GM12875 (cell line): ENCODE measurements around the gene BHLHA15.

Source experiments
- H3K4me3 ChIP-seq: one replicate; pipeline ENCODE4 v1.5.1; 2011; ENCODE audit warnings: low read depth, low read length, control low read depth
- TF ChIP-seq, protein P1 (sequence below): IDR thresholded peaks from 2 replicates; pipeline ENCODE4 v1.5.1; 2011; ENCODE audit warnings: low read depth, mild to moderate bottlenecking, control low read depth, inconsistent platforms, low read length, moderate library complexity, borderline replicate concordance; ENCODE audit not compliant: insufficient read depth

BHLHA15 gene

GRCh38 chr7:98211221-98211675 lies at the start of gene BHLHA15:
Gene BHLHA15, plus strand, starts transcription at chr7:98211439. Its CDS starts 871 bp downstream, at chr7:98212310.
- TF ChIP-seq, protein P1, sequence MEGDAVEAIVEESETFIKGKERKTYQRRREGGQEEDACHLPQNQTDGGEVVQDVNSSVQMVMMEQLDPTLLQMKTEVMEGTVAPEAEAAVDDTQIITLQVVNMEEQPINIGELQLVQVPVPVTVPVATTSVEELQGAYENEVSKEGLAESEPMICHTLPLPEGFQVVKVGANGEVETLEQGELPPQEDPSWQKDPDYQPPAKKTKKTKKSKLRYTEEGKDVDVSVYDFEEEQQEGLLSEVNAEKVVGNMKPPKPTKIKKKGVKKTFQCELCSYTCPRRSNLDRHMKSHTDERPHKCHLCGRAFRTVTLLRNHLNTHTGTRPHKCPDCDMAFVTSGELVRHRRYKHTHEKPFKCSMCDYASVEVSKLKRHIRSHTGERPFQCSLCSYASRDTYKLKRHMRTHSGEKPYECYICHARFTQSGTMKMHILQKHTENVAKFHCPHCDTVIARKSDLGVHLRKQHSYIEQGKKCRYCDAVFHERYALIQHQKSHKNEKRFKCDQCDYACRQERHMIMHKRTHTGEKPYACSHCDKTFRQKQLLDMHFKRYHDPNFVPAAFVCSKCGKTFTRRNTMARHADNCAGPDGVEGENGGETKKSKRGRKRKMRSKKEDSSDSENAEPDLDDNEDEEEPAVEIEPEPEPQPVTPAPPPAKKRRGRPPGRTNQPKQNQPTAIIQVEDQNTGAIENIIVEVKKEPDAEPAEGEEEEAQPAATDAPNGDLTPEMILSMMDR, result no peak
- no peak within 1 kb of the TSS for H3K4me3 ChIP-seq

DNA sequence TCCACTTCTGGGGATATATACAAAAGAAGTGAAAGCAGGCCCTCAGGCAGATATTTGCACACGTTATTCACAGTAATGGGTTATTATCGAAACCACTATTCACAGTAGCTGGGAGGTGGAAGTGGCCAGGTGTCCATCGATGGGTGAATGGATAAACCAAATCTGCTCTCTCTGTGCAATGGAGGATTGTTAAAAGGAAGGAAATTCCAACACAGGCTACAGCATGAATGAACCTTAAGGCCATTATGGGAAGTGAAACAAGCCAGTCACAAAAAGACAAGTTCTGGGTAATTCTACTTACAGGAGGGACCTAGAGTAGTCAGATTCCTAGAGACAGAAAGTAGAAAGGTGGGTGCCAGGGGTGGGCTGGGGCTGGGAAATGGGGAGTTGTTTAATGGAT lies 48.5 kb upstream of the BHLHA15 start:
- TF ChIP-seq, protein P1, result no peak
- no peak overlapping the region for H3K4me3 ChIP-seq

DNA sequence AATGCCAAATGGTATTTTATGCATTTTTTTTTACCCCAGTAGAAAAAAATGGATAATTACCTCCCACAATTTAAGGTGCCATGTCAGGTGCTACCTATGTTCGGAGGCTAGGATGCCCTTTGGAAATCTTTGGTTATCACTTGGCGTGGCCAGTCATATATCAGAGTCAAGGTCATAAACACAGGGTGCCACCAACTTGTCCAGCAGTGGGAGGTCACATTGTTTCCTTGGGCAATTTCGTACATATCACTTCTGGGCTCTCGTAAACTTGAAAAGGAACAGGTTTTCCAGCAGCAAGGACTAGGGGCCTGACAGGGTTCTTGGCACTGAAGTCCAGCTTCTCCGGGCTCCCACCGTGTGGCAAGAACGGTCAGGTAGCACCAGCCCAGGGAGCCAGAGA lies 48.0 kb upstream of the BHLHA15 start:
- H3K4me3 ChIP-seq, result no peak overlapping the region
- TF ChIP-seq, protein P1, result no peak

GRCh38 chr7:98163704-98164494 lies 47.3 kb upstream of the BHLHA15 start:
- TF ChIP-seq, protein P1, result no peak
- H3K4me3 ChIP-seq, result no peak overlapping the region

DNA sequence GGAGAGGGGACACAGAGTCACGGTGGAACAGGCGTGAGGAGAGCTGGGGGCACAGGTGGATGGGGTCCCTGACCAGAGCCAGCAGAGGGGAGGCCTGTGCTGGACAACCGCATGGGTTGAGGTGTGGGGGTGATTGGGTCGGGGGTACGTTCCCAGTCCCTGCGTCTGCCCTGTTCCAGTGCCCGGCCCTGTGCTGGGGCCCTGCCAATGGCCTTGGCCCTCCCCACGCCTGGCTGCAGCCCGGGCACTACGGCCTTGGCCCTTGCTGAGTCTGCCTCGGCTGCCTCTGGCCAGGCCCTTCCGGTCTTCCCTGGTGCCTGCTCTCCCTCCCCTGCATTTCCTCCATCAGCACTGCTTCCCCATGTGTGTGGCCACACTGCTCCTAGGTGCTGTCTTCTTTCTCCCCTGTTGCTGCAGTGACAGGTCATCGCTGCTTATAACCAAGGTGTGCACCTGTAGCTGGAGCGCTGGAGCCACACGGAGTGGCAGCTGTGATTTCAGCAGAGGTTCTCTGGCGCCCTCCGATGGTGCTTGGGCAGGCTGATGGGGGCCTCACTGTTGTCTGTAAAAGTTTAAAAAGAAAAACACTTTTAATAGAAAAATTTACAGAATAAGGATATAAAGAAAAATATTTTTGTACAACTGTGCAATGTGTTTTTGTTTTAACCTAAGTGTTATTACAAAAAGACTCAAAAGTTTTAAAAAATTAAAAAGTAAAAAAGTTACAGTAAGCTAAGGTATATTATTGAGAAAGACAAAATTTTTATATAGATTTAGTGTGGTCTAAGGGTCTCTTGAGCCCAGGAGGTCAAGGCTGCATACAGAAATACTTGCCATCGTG lies 45.2 kb upstream of the BHLHA15 start:
- TF ChIP-seq, protein P1, result peak; percentile 73
- no peak overlapping the region for H3K4me3 ChIP-seq

DNA sequence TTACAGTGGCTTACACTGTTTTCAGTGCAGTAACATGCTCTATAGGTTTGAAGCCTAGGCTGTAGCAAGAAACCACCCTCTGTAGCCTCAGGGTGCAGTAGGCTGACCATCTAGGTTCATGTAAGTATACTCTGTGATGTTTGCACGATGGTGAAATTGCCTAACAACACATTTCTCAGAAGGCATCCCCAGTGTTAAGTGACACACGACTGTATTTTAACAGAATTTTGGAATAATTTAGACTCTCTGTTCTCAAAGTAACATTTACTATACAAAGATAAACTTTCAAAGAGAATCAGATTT lies 44.6 kb upstream of the BHLHA15 start:
- TF ChIP-seq, protein P1, result no peak
- no peak overlapping the region for H3K4me3 ChIP-seq
